Inflammatory macrophage treated with lipopolysaccharide for 4 hours (primary cell): Measurements from ENCODE around the gene PLXNB2.

Source experiments
- DNase-seq: peaks from one replicate; pipeline ENCODE4 v3.0.0-alpha.2; 2020

PLXNB2 gene

DNA sequence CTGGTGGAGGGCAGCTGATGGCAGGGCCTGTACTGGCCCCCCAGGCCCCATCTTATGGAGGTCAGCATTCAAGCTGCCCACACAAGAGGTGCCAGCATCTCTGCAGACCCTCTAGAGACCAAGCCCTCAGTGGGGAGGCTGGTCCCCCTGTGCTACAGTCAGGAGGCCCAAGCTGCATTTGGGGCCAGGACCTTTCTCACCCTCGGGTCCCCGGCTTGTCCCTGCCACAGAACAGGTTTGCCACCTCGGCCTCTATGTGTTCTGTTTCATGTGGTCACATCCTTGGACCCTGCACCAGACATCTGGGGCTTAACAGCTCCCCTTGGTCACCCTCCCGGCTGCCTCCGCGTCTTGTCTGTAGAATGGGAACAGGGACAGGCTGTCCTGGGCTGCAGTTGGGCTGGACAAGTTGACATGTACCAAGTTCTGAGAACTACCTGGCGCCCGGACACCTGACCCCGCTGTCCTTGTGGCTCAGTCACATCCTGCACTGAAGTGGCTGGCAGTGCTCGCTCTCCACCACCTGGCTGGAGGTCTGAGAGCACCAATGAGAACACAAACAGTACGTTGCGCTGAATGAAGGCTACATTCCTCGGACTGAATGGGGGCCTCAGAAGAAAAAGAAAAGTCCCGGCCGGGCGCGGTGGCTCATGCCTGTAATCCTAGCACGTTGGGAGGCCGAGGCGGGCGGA, 2.7 kb upstream of the PLXNB2 start:
- DNase-seq: no peak

DNA sequence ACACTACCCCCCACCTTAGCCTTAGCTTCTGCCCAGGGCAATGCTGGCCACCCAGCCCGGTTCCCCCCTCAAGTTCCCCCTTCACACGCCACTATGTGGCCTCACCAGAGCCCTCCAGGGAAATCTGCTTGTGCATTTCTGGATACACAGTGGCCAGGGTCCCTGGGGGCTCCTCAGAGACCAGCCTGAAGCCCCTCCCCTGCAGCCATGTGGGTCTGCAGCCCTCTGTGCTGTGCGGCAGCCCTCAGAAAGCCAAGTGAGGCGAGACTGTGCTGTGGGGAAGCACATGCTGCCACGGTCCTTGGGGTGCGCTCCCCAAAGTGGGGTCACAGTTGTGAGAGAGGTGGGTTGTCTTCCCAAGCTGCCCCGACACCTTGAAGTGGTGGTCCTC, 2.1 kb upstream of the PLXNB2 start:
- no peak for DNase-seq

DNA sequence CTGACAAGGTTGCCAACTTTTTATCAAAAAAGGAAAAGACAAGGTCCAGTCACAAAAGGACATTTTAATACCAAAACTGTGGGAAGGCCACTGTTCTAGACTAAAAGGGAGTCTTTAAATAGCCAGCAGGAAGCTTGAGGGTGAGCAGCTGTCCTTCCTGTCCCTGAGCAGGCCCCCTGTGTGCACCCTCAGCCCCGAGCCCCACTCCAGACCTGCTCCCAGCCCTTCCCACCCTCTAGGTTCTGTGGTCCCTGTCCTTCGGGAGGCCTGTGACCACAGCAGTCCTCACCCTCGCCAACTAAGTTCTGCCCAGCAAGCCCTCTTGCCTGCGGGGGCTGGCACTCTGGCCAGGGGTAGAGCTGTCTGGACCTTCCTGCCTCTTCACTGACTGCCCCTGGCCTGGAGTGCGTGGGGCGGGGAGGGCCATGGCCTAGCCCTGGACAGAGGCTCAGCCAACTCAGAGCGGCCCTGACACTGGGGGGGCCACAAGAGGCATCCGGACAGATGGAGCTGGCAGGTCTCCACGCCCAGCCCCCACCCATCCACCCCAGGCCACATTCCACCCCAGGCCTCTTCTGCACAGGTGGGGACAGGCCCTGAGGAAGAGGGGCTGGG, 1.6 kb upstream of the PLXNB2 start:
- no peak for DNase-seq

DNA sequence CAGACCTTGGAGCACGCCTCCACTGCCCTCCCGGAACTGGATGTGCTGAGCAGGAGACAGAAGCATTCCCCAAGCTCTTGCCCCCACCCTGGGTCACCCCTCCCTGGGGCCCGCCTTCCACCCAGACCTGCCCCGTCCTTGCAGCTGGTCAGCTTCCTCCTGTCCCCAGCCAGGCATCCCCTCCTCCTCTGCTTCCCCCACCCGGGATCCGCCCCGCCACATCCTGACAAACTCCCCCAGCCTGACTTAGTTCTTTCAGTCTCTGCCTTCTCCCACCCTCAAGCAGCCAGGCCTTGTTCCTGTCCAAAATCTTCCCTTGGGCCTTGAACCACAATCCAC, 1.1 kb upstream of the PLXNB2 start:
- DNase-seq: peak; percentile 59

DNA sequence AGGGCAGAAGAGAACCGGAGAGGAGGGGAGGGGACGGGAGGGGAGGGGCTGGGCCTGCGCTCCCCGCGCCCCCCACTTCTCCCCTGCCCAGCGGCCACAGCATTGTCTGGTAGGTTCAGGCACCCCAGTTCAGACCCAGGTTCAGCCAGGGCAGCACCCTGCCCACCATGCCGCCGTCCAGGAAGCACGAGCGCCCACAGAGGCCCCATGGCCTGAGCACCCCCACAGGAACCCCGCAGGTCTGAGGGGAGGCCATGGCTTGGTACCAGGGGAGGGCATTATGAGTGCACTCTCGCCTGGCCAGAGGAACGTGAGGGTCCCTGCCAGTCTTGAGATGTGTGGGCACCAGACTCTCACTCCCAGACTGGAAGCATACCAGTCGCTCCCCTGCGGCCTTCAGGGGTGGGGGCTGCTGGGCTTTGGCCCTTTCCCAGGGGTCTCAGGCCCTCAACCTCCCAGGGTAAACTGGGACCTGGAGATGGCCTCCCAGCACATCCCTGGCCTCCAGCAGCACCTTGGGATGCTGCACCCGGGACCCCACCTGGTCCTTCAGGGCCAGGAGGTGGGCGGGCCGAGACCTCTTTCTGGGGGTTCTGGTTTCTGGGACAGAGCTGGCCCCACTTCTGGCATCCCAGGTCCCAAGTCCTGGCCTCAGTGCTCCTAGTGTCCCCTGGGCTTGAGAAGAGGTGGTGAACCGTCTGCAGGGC, 597 bp upstream of the PLXNB2 start:
- no peak for DNase-seq

DNA sequence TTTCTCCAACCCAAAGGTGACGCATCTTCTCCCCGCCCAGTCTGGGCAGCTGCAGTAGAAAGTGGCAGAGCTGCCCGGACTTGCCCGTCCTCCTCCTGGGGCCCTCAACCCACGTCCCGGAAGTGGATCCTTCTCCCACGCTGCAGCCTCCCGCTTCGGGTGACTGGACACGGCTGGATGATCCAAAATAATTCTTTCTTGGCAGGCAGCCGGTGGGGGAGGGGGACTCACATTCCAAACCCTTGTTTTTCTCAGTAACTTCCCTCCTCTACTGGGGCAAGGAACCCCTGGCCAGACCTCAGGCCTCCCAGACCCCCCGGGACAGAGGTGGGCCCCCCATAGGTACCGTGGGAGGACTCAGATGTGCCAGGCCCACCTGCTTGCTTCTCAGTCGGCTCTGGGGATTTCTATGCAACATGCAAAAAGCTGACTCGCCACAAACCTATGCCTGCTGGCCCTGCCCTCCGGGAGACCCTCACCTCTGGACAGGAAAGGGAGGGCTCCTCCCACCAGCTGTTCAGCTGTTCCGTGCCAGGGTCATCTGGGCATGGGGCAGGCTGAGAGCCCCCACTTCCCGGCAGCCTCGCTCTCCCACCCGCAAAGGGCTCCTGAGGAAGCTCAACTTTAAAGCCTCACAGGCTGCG, 1.4 kb downstream of the PLXNB2 start:
- DNase-seq: peak; percentile 96

DNA sequence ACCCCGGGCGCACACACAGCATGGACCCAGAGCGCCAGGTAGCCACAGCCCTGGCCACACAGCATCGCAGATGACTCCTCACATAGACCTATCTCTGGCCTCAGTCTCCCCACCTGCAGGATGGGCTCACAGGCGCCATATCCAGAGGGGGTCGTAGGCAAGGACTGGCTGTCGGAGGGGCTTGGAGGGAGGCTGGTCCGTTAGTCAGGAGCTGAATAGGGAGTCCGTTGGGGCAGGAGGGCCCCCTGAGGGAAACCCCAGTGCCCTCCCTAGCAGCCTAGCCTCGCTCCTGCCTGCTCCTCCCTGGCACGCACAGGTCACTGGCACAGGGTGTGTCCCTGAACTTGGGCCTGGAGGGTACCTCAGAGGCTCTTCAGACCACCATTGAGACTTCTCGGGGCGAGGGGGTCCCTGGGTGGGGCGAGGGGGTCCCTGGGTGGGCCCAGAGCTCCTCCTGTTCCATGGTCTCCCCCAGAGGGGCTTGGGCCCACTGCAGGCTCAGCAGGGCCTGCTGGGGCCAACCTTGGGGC, 2.0 kb downstream of the PLXNB2 start:
- DNase-seq: no peak

DNA sequence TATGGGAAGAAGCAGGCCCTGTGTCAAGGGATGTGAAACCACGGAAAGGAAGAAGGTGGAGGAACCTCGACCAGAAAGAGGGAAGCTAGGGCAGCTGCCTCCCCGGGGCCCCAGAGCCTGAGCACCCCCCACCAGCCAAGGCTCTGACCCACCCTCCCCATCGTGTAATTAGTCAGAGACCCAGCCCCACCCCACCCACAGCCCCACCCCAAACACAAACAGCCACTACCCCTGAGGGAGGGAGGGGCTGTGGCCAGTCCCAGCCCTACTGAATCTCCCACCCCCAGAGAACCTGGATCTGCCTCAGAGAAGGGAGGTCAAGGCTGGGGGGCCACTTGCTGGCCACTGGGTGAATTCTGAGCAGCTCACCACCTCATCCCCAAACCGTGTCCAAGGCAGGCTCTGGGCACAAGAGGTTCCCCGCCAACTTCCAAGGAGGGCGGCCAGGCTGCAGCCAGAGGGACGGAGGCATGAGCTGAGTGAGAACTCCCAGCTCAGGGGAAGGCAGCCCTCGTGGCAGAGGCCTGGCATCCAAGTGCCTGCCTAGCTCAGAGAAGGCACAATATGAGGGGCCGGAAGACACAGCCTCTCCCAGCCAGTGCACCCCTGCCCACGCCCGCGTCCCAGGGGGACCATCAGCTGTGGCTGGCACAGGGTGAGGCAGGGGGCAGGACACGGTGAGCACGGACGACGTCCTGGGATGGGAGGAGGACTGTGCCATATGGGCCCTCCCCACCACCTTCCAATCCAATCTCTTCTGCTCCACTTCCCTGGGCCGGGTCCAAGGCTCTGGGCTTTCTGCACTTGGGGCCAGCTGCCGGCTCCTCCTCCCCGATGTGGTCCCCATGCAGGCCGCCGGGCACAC, 2.7 kb downstream of the PLXNB2 start:
- DNase-seq: peak; percentile 85

DNA sequence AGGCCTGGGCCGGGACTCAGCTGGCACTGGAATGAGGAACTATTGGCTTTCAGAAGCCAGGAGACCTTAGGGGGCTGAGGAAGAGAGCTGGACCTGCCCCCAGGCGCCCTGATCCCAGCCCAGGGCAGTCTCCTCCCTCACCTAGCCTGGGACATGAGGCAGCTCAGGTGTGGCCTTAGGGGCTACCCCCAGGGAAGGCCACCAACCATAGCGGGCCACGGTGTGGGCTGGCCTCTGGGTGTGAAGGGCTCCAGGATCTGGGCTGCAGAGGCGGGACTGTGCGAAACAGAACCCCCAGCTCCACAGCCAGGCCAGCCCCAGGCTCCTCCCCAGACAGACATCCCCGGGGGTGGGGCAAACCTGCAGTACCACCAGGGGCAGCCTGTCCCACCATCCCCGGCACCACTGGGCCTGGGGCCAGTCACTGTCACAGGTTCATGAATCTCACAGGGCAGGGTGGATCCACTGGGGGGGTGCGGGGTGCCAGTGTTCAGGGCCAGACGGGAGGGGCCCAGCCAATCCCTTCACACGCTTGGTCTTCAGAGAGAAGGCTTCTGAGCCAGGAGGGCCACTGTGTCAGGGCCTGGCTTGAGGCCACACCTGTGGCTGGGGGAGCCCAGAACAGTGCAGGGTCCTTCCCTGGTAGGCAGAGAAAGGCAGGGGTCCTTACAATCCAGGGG, 3.5 kb downstream of the PLXNB2 start:
- peak; percentile 72 for DNase-seq

DNA sequence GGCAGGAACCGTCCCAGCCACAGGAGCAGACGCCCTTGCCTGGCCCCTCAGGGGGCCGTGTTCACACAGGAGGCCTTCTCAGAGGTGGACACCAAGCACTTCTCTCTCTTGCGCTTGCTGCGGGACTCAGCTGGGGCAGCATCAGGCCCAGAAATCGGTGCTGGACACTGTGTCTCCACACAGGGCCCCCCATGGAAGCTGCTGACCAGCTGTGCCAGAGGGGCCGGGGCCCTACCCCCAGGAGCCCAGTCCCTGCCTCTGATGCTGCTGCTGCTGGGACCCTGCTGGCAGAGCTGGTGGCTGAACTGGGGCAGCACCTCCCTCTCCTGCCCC, 4.0 kb downstream of the PLXNB2 start:
- no peak for DNase-seq

DNA sequence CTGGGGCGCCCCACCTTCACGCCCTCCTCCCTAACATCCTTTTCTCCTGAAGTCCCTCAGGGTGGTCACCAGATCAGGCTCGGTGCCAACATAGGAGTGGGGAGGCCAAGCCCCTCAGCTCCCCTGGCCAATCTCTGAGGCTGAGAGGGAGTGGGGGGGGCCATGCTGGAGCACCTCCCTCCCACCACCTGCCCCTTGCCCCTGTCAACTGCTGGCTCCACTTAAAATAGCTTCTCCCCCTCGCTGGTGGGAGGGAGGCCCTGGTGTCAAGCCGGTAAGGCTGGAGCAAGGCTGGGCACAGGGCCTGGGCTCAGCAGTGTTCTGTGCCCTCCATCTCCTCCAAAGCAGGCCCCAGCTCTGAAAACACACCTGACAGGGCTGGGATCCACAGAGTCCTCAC, 4.9 kb downstream of the PLXNB2 start:
- DNase-seq: no peak

DNA sequence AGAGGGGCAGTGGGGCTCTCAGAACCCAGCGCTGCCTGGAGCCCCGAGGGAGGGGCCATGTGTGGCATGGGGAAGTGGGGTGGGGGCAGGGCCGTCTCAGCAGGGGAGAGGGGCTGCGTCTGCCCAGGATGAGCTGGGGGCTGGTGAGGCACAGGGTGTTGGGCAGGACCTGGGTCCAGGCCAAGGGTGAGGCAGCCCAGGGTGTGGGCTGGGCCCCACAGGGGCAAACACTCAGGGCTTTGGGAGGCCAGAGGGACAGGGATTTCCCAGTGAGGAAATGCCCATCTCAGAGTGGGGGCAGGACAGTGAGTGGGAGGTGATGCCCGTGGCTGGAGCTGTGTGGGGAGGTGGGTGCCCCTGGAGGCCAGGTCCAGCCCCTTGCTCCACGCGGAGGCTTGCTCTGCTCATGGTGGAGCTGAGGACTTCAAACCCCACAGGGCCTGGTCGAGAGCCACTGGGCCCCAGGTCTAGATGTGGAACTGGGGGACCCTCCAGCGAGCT, 5.4 kb downstream of the PLXNB2 start:
- DNase-seq: peak; percentile 69

DNA sequence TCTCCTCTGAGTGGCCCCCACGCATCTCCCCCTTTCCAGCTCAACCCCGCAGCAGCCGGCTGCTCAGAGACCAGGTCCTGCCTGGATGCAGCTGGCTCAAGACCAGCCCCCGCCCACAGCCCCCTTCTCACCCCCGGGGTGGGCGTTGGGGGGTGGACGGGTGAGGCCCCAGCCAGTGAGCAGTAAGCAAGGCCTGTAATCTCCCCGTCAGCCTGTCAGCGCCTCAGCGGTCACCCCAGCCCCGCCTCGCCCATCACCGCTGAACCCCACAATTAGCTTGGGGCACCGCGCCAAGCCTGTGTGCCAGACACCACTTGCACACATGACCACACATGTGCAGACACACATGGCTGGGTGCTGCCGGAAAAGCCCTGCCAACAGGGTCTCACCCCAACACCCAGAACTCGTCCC, 5.9 kb downstream of the PLXNB2 start:
- no peak for DNase-seq

DNA sequence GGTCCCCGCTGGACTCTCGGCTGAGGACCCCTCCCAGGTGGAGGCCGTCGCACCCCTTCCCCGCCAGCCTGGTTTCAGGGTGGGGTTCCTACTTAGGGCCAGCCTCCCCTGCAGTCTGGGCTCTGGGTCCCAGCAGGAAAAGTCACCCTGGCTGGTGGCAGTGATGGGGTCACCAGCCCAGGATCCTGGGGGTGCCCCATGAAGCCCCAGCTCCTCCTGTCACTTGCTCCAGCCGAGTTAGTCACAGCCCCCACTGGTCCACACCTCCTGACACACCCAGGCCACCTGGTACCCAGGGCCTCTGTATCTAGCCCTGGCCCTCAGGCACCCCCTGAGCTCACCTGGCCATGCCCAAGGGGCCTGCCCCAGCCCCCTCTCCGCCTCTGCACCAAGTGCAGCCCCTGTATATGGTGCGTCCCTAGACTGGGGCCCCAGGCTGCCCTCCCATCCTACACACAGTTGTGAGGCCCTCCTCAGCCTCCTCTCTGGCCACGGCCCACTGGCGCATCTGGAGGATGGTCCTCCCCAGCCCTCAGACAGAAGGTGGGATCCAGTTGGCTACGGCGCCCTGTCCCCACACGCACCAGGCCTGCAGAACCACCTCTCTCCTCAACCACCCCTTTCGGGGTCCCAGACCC, 6.7 kb downstream of the PLXNB2 start:
- no peak for DNase-seq

DNA sequence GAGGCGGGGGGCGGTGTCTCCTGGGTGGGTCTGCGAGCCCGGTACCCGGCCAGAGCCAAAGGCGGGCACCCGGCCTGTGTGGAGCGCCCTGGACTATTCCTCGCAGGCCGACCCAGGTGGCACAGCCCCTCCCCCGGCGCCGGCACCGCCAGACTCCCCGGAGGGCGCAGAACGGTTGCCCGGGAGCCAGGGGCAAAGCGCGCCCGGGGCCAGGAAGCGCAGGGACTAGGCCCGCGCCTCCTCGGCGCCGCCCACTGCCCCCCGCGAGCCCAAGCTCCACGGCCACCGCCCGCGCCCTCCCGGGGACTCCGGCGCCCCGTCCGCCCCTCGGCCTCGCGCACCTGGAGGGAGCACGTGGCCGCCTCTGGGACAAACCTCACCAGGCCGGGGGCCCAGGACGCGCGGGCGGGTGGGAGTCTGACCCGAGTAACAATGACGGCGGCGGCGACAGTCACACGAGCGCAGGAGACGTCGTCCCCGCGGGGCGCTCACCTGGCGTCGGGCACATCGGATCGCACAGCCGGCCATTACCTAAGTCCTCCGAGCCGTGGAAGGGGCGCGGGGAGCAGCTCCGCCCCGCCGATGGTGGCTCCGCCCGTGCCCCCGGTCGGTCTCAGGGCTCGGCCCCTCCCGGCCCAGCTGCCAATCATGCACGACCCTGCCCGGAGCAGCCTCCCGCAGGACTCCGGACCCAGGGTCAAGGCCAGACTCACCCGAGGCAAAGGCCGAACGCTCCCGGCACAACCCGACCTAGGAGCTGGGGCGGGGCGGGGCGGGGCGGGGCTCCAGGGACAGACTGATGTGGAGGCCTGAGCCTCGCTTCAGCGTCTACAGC, 7.4 kb downstream of the PLXNB2 start:
- no peak for DNase-seq

DNA sequence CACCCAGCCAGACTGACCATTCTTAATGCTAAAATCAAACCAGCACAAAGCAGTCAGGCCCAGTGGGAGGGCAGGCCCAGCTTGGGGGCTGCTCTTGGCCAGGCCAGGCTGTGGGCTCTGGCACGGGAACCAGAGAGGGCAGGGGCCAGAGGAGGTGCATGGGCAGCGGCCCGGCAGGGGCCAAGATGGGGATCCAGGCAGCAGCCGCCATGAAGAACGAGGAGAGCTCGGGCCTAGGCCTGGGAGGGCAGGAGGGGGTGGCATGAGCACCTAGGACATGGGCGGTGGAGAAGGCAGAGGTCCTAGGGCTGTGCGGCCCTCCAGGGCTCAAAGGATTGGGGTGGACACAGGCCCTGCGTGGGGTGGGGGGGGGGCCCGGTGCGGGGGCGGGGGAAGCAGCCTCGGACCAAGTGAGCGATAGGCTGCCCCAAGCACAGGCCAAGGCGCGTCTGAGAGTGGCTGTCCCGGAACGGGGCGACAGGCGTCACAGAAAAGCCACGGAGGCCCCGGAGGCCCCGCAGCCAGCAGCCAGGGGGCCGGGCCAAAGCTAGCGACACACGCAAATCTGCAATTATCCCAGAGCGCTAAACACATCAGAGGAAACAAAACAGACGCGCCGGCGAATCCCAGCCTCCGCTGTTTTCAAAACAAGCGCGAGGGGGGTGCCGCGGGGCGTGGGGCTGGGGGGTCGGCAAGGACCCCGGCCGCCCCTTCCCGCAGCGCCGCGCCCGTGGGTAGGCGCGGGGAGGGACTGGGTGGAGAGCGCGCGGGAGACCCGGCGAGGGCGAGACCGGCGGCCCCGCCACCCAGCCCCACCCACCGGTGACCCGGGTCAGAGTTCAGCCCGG, 8.3 kb downstream of the PLXNB2 start:
- DNase-seq: no peak

DNA sequence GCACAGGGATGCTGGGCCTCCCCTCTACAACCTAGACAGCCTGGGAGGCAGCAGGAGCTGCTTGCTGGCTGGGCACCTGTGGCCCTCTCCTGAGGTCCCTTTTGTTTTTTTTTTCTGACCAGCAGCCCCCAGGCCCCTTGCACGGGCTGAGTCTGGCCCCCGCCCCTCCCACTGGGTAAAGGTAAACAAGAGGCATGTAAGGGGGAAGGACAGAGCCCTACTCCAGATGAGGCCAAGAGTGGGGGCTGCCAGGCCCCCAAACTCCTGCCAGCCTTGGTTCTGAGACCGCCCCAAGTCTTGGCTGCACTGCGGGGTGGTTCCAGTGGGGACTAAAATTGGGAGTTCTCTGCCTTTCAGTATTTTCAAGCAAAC, 9.2 kb downstream of the PLXNB2 start:
- no peak for DNase-seq

DNA sequence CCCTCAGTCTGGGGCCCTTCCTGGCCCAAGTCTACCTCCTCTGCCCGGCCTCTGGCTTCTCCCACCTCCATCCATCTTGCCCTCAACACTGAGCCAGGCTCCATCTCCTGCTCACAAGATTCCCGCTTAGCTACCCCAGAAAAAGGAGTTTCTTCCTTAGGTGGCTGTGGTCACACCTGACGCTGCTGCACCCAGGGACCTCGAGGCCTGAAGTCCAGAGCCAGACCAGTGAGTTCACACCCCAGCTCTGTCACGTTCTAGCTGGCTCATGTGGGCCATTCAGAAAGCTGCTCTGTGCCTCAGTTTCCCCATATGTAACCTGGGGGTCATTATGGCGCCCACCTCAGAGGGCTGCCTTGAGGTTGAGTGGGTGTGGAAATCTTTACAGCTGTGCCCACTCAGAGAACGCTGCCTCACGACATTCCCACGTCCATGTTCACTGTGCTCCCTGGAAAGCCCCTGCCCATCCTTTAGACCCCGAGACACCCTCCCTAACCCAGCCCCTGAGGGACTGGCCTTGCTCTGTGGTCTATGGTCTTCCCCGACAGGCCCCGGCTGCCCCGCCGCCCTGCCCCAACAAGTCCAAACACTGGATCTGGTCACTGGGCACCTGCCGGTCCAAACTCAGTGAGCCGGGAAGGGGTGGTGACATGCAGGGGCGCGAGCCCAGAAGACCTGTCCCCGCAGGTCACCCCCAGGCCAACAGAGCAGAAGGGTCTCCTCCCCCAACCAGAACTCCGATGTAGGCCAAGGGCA, 9.8 kb downstream of the PLXNB2 start:
- DNase-seq: no peak
